Body of pancreas (tissue), 4 donors: ENCODE data around the gene ZFP3. TPM values are rescaled to one million over a fixed set of nuclear protein-coding genes. Genes with fewer than 3 reads are reported as not detected.

ENCODE experiments used
- ATAC-seq: fragments of 150-250 bp; one replicate; pipeline ENCODE4 v1.9.1; 2016
- DNase-seq, 4 donors: peaks; one replicate each; pipeline ENCODE4 v3.0.0-alpha.2; 2019
- H3K27ac ChIP-seq, 4 donors: fragments of 200-600 bp; sonication (generic); 1 replicate in 3 of 4; 2 replicates in 1 of 4; pipeline versions ENCODE4 v1.5.1 to v1.6.1; 2016 to 2019; ENCODE audit warnings: mild to moderate bottlenecking in 1 of 4, mixed read lengths in 1 of 4, moderate library complexity in 1 of 4
- H3K27me3 ChIP-seq, 2 donors: fragments of 200-600 bp; sonication (generic); one replicate each; pipeline ENCODE4 v1.6.0; 2016; ENCODE audit warnings: mild to moderate bottlenecking in 1 of 2
- H3K36me3 ChIP-seq, 2 donors: fragments of 200-600 bp; sonication (generic); replicated peaks in 1 of 2; 2 replicates each; pipeline ENCODE4 v1.5.1; 2016; ENCODE audit warnings: low read depth in 2 of 2; ENCODE audit not compliant: insufficient read depth in 1 of 2
- H3K4me1 ChIP-seq: fragments of 200-600 bp; sonication (generic); one replicate; pipeline ENCODE4 v1.6.0; 2016
- H3K4me3 ChIP-seq, 2 donors: fragments of 200-600 bp; sonication (generic); 1 replicate in 1 of 2; 2 replicates in 1 of 2; pipeline ENCODE4 v1.5.1; 2016 to 2019
- H3K9me3 ChIP-seq, 3 donors: fragments of 200-600 bp; sonication (generic); 1 replicate in 2 of 3; 2 replicates in 1 of 3; pipeline ENCODE4 v1.5.1; 2016
- POLR2A ChIP-seq, 3 donors: fragments of 450-650 bp; IDR thresholded peaks; one replicate each; pipeline ENCODE4 v1.6.1; 2016; ENCODE audit warnings: antibody characterized with exemption in 3 of 3, mild to moderate bottlenecking in 2 of 3
- WGBS, 2 donors: methylation state at CpG; one replicate each; pipeline ENCODE4 v1.1.5; 2017; 5-methylcytosine and 5-hydroxymethylcytosine counted together
- intact Hi-C: fragments of 100-400 bp; cut with DNase I; formaldehyde crosslinking; loops from one replicate; pipeline ENCODE4 v1.15.1; 2023
- total RNA-seq, 2 donors: library from RNA; depleted of rRNA; stranded (reverse); fragments of >200 nt; gene quantifications; one replicate each; pipeline ENCODE4 v1.1.0, GENCODE V29; 2016
- TF ChIP-seq, protein P1 (sequence below), 7 experiments: fragments of 450-650 bp in 4 of 7; fragments of 200-600 bp in 3 of 7; sonication (generic) in 3 of 7; IDR thresholded peaks; one replicate each; pipeline ENCODE4 v1.5.1; 2016 to 2019; ENCODE audit warnings: antibody characterized with exemption in 7 of 7

Gene ZFP3
- total RNA-seq, 2 donors from 2014 or later: 5.3 to 5.4 TPM

DNA sequence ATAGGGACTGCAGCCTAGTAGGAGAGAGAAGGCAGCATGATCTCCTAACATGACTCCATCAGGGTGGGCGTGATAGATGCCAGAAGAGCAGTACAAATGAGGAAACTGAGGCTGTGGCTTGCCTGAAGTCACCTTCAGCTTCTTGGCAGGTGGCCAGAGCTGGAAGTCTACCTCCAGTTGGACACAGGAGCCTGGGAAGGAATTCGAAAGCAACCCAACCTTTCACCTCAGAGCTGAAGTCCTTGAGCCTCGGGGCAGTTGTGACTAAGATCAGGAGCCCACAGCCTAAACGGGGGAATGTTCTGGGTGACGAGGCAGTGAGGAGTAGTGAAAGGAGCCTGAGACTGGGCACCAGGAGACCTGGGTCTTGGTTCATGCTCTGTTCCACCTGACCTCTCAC lies 33.6 kb upstream of the ZFP3 start:
- Histone ChIP-seq H3K9me3 (no peaks in the 10 kb centered on the region), H3K27me3 (no peaks in the 10 kb centered on the region), H3K4me1 (no peaks in the 10 kb centered on the region), H3K36me3 (no peaks in the 10 kb centered on the region), H3K4me3 (no peak overlapping the region), H3K27ac (no peak overlapping the region)
- intact Hi-C loops: no loop called here
- no peak for DNase-seq
- 87% methylated on average over 5 of the region's 5 CpGs; no CpG with 5 or more reads in 1 of the 2 donors for WGBS, 2 donors
- no peak for ATAC-seq
- TF ChIP-seq, protein P1, sequence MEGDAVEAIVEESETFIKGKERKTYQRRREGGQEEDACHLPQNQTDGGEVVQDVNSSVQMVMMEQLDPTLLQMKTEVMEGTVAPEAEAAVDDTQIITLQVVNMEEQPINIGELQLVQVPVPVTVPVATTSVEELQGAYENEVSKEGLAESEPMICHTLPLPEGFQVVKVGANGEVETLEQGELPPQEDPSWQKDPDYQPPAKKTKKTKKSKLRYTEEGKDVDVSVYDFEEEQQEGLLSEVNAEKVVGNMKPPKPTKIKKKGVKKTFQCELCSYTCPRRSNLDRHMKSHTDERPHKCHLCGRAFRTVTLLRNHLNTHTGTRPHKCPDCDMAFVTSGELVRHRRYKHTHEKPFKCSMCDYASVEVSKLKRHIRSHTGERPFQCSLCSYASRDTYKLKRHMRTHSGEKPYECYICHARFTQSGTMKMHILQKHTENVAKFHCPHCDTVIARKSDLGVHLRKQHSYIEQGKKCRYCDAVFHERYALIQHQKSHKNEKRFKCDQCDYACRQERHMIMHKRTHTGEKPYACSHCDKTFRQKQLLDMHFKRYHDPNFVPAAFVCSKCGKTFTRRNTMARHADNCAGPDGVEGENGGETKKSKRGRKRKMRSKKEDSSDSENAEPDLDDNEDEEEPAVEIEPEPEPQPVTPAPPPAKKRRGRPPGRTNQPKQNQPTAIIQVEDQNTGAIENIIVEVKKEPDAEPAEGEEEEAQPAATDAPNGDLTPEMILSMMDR (IDR thresholded peaks at IDR 0.05): no peak
- no peak for TF ChIP-seq POLR2A (IDR thresholded peaks at IDR 0.05)

DNA sequence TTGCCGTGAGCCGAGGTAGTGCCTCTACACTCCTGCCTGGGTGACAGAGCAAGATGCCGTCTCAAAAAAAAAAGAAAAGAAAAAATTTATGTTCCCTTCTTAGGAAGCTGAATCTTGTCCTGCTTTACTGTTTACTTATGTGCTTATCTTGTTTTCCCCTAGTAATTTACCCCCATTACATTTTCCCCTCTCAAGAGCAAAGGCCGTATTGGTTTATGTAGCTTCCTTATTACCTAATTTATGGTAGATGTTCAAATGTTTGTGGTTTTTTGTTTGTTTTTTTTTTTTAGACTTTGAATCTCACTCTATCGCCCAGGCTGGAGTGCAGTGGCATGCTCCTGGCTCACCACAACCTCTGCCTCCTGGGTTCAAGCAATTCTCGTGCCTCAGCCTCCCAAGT lies 32.8 kb upstream of the ZFP3 start:
- 79 to 82% methylated on average over 6 of the region's 6 CpGs for WGBS, 2 donors
- no peak overlapping the region for H3K27ac ChIP-seq

DNA sequence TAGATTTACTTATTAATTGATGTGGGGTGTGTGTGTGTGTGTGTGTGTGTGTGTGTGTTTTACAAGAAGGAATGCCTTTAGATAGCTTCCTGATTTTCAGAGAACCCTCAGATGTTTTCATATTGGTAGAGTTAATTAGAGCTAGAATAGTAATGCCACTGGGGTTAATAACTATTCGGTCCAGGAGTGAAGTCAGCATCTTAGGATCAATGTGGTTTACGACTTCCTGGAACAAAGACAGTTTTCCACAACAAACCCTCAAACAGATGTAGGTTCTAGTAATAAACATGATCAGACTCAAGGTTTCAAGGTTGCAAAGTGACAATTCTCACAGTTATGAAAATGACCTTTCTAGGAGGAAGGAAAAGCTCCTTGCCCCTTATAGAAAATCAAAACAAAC lies 30.8 kb upstream of the ZFP3 start:
- Histone ChIP-seq H3K9me3 (no peaks in the 10 kb centered on the region), H3K4me3 (no peak overlapping the region), H3K4me1 (no peaks in the 10 kb centered on the region), H3K36me3 (no peaks in the 10 kb centered on the region), H3K27me3 (no peaks in the 10 kb centered on the region), H3K27ac (no peak overlapping the region)
- DNase-seq (no peak), ATAC-seq (no peak)
- TF ChIP-seq POLR2A (IDR thresholded peaks at IDR 0.05): no peak
- TF ChIP-seq, protein P1 (IDR thresholded peaks at IDR 0.05): no peak
- intact Hi-C loops: no loop called here
- 19 to 21% methylated on average over 2 of the region's 2 CpGs for WGBS, 2 donors

More for the DNA sequence above, 32.8 kb upstream of the ZFP3 start:
- H3K4me1 ChIP-seq: no peaks in the 10 kb centered on the region
- intact Hi-C loops: no loop called here
- no peaks in the 10 kb centered on the region for H3K9me3 ChIP-seq
- no peak for ATAC-seq
- TF ChIP-seq POLR2A (IDR thresholded peaks at IDR 0.05): no peak
- TF ChIP-seq, protein P1 (IDR thresholded peaks at IDR 0.05): no peak
- H3K36me3 ChIP-seq: no peaks in the 10 kb centered on the region
- no peaks in the 10 kb centered on the region for H3K27me3 ChIP-seq
- H3K4me3 ChIP-seq: no peak overlapping the region
- no peak for DNase-seq

DNA sequence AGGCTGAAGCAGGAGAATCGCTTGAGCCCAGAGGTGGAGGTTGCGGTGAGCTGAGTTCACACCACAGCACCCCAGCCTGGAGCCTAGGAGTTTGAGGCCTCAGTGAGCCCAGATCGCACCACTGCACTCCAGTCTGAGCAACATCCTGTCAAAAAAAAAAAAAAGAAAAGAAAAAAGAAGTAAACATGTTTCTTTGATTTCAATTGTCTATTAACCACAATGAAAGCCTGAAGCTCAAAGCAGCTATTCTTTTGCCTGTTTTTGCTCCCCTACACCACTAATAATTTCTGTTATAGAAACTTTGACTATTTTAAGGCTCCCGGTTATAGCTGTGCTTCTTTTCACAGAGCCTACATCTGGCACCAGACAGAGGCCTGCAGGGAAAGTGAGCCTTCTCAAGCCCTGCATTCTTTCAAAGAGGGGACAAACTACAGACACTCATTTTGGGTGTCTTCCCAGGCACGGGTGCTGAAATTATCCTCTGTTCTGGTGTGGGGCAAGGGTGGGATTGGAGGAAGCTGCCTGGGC lies 28.9 kb upstream of the ZFP3 start:
- H3K4me1 ChIP-seq: no peaks in the 10 kb centered on the region

More for the DNA sequence above, 28.9 kb upstream of the ZFP3 start:
- Histone ChIP-seq H3K9me3 (no peaks in the 10 kb centered on the region), H3K27ac (peak overlapping the region in 2 of 4 donors; percentile 12 to 36), H3K27me3 (no peaks in the 10 kb centered on the region), H3K4me3 (no peak overlapping the region), H3K36me3 (no peaks in the 10 kb centered on the region)
- intact Hi-C loops: no loop called here
- peak in 1 of 4 donors; percentile 32 for DNase-seq
- 75 to 83% methylated on average over 5 of the region's 5 CpGs for WGBS, 2 donors
- no peak for TF ChIP-seq POLR2A (IDR thresholded peaks at IDR 0.05)
- TF ChIP-seq, protein P1 (IDR thresholded peaks at IDR 0.05): no peak
- no peak for ATAC-seq
